Measurements from ENCODE around the gene SNAI3.

Gene SNAI3

GRCh38 chr16:88735121-88735520 lies 48.8 kb upstream of the SNAI3 start:
- H3K4me3 ChIP-seq (ENCODE audit: low read length): no peak overlapping the region
- H3K36me3 ChIP-seq (ENCODE audit: control insufficient read depth, low read length): peaks cover 79% of the 10 kb centered on the region
- H3K79me2 ChIP-seq (ENCODE audit: control insufficient read depth, low read length): 0 out of 2 replicates have a peak, but pooled peaks cover 4% of the 10 kb centered on the region
- no peaks in the 10 kb centered on the region for H3K9me3 ChIP-seq (ENCODE audit: control insufficient read depth, insufficient read depth, low read length)
- peaks cover 5% of the 10 kb centered on the region; the same call in 1 of the 2 replicates for H4K20me1 ChIP-seq (ENCODE audit: control insufficient read depth, insufficient read depth, low read depth, low read length)
- H3K4me2 ChIP-seq (ENCODE audit: low read length): no peak overlapping the region
- peaks cover 24% of the 10 kb centered on the region for H3K4me1 ChIP-seq (ENCODE audit: control insufficient read depth, low read length)
- TF ChIP-seq CTCF (IDR thresholded peaks at IDR 0.05; ENCODE audit: low read depth, low read length, poor library complexity, severe bottlenecking) (no peak), EZH2phosphoT487 (IDR thresholded peaks at IDR 0.05; ENCODE audit: borderline replicate concordance, low read length) (no peak)
- H3K27ac ChIP-seq (ENCODE audit: low read depth, low read length): no peak overlapping the region
- no peaks in the 10 kb centered on the region for H3K27me3 ChIP-seq (ENCODE audit: control insufficient read depth, low read length)
- H3F3A ChIP-seq (ENCODE audit: control insufficient read depth, insufficient read depth): no peaks in the 10 kb centered on the region
- H3K9me2 ChIP-seq (replicated peaks; ENCODE audit: control insufficient read depth, low read length): no peaks in the 10 kb centered on the region

GRCh38 chr16:88734361-88734728 lies 48.0 kb upstream of the SNAI3 start:
- no peaks in the 10 kb centered on the region for H3K9me2 ChIP-seq (replicated peaks; ENCODE audit: control insufficient read depth, low read length)
- no peak for TF ChIP-seq EZH2phosphoT487 (IDR thresholded peaks at IDR 0.05; ENCODE audit: borderline replicate concordance, low read length)
- TF ChIP-seq CTCF (IDR thresholded peaks at IDR 0.05; ENCODE audit: low read depth, low read length, poor library complexity, severe bottlenecking): no peak
- H3K4me1 ChIP-seq (ENCODE audit: control insufficient read depth, low read length): peaks cover 22% of the 10 kb centered on the region
- peaks cover 5% of the 10 kb centered on the region; the same call in 1 of the 2 replicates for H4K20me1 ChIP-seq (ENCODE audit: control insufficient read depth, insufficient read depth, low read depth, low read length)
- no peak overlapping the region for H3K27ac ChIP-seq (ENCODE audit: low read depth, low read length)
- H3K27me3 ChIP-seq (ENCODE audit: control insufficient read depth, low read length): no peaks in the 10 kb centered on the region
- H3K9me3 ChIP-seq (ENCODE audit: control insufficient read depth, insufficient read depth, low read length): no peaks in the 10 kb centered on the region
- peaks cover 79% of the 10 kb centered on the region for H3K36me3 ChIP-seq (ENCODE audit: control insufficient read depth, low read length)
- H3K4me3 ChIP-seq (ENCODE audit: low read length): no peak overlapping the region
- H3F3A ChIP-seq (ENCODE audit: control insufficient read depth, insufficient read depth): no peaks in the 10 kb centered on the region
- H3K79me2 ChIP-seq (ENCODE audit: control insufficient read depth, low read length): 0 out of 2 replicates have a peak, but pooled peaks cover 4% of the 10 kb centered on the region
- no peak overlapping the region for H3K4me2 ChIP-seq (ENCODE audit: low read length)

- TF ChIP-seq EZH2phosphoT487 (IDR thresholded peaks at IDR 0.05; ENCODE audit: borderline replicate concordance, low read length) (no peak), CTCF (IDR thresholded peaks at IDR 0.05; ENCODE audit: low read depth, low read length, poor library complexity, severe bottlenecking) (no peak)
- no peaks in the 10 kb centered on the region for H3F3A ChIP-seq (ENCODE audit: control insufficient read depth, insufficient read depth)
- H3K4me2 ChIP-seq (ENCODE audit: low read length): no peak overlapping the region
- H3K4me3 ChIP-seq (ENCODE audit: low read length): no peak overlapping the region
- peaks cover 5% of the 10 kb centered on the region; the same call in 1 of the 2 replicates for H4K20me1 ChIP-seq (ENCODE audit: control insufficient read depth, insufficient read depth, low read depth, low read length)
- H3K9me3 ChIP-seq (ENCODE audit: control insufficient read depth, insufficient read depth, low read length): no peaks in the 10 kb centered on the region
- no peaks in the 10 kb centered on the region for H3K9me2 ChIP-seq (replicated peaks; ENCODE audit: control insufficient read depth, low read length)
- H3K27ac ChIP-seq (ENCODE audit: low read depth, low read length): no peak overlapping the region
- peaks cover 77% of the 10 kb centered on the region for H3K36me3 ChIP-seq (ENCODE audit: control insufficient read depth, low read length)
- no peaks in the 10 kb centered on the region for H3K27me3 ChIP-seq (ENCODE audit: control insufficient read depth, low read length)
- H3K79me2 ChIP-seq (ENCODE audit: control insufficient read depth, low read length): 0 out of 2 replicates have a peak, but pooled peaks cover 4% of the 10 kb centered on the region
- peaks cover 17% of the 10 kb centered on the region for H3K4me1 ChIP-seq (ENCODE audit: control insufficient read depth, low read length)
Measured at GRCh38 chr16:88733630-88734360, 47.5 kb upstream of the SNAI3 start.

Measured in DOHH2 (cell line).